Measurements from ENCODE around the gene ASMTL.

DNA sequence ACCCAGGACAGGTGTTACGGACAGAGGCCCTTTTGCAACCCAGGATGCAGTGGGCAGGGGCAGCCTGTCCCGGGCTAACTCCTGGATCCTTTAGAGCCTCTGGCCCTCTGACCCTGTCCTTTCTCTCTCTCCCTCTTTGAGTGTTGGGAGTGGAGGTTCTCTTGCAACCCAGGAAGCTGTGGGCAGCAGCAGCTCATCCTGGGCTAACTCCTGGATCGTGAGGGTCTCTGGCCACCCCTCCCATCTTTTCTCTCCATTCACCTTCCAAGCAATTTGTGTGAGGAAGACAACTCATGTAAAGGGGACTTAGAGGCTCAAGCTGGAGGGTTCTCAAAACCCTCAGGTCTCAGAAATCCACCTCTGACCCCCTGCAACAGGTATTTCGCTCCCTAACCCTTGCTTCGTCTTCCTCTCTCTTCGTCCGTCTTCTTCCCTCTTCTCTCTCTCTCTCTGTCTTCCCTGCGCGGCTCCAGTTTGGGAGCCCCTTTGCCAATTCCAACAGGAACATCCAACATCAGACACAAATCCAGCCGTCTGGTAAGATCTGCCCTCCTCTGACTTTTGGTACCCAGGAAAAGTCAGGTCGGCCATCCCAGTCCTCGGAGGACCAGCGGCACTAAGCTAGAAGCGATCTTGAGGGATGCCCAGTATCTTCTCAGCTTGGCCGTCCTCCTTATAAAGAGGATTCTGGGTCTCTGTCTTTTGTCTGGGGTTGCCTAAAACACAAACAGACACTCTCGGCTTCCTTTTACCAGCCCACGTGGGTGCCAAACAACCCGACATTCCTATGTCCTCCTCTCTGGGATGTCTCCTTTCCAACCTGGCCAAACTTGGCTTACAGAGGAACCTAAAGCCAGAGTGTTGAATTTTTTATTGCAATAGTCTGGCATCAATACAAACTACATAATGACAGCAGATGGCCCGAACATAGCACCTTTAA, 7.9 kb downstream of the ASMTL start:
- TF ChIP-seq POLR2A (IDR thresholded peaks at IDR 0.05) (no peak), CTCF (IDR thresholded peaks at IDR 0.05) (no peak)

All from right lobe of liver (tissue), 4 donors.